Astrocyte (in vitro differentiated cells and primary cell): ENCODE data around the gene KIAA0825.

ENCODE experiments used
- EZH2 ChIP-seq: IDR thresholded peaks from 2 replicates; pipeline ENCODE4 v1.6.1; 2012; ENCODE audit warnings: mild to moderate bottlenecking, low read length, inconsistent platforms; ENCODE audit not compliant: insufficient read depth
- TF ChIP-seq, protein P1 (sequence below): IDR thresholded peaks from 2 replicates; pipeline ENCODE4 v1.5.1; 2011; ENCODE audit warnings: low read depth, mild to moderate bottlenecking, inconsistent platforms, low read length, moderate library complexity; ENCODE audit not compliant: insufficient read depth

DNA sequence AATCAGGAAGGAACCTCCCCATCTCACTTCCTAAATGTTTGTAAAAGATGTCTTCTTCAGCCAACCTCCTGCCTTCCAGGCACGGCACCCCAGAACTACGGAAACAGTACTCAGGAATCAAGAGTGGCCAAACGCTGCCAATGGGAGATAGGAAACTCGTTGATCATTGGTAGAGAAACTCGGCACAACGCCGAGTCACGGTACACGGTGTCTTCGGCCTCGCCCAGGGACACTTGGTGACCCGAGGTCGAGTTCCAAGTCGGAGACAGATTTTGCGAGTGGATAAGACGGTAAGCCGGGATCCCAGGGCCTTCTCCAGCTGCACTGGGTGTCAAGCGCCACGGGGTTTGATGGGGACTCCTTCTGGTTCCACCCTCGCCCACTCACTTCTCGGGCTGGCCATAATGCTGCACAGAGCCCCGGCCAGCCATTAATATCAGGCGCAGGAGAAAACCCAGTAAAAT is 343 bp downstream of the KIAA0825 start:
- TF ChIP-seq, protein P1, sequence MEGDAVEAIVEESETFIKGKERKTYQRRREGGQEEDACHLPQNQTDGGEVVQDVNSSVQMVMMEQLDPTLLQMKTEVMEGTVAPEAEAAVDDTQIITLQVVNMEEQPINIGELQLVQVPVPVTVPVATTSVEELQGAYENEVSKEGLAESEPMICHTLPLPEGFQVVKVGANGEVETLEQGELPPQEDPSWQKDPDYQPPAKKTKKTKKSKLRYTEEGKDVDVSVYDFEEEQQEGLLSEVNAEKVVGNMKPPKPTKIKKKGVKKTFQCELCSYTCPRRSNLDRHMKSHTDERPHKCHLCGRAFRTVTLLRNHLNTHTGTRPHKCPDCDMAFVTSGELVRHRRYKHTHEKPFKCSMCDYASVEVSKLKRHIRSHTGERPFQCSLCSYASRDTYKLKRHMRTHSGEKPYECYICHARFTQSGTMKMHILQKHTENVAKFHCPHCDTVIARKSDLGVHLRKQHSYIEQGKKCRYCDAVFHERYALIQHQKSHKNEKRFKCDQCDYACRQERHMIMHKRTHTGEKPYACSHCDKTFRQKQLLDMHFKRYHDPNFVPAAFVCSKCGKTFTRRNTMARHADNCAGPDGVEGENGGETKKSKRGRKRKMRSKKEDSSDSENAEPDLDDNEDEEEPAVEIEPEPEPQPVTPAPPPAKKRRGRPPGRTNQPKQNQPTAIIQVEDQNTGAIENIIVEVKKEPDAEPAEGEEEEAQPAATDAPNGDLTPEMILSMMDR, result no peak
- TF ChIP-seq EZH2, result no peak
